DLD1 (cell line): ENCODE results near the gene ABTB2.

ENCODE experiments used
- in situ Hi-C: cut with HindIII; loops from 2 replicates; pipeline ENCODE4 v1.10.0; 2017; ENCODE audit warnings: low sequenced_read_pairs

ABTB2 gene

DNA sequence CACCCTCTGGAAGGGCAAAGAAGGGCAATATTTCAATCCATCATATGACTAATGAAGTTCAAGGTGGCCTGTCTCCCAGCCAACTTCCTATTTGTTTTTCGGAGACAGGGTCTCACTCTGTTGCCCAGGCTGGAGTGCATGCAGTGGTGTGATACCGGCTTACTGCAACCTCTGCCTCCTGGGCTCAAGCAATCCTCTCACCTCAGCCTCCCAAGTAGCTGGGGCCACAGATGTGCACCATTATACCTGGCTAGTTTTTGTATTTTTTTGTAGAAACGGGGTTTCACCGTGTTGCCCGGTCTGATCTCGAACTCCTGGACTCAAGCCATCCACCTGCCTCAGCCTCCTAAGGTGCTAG is 13.4 kb downstream of the ABTB2 start:
- in situ Hi-C loops, result no loop called here

- in situ Hi-C loops, result no loop called here
These were observed 14.1 kb downstream of the ABTB2 start for GRCh38 chr11:34343686-34344085.

DNA sequence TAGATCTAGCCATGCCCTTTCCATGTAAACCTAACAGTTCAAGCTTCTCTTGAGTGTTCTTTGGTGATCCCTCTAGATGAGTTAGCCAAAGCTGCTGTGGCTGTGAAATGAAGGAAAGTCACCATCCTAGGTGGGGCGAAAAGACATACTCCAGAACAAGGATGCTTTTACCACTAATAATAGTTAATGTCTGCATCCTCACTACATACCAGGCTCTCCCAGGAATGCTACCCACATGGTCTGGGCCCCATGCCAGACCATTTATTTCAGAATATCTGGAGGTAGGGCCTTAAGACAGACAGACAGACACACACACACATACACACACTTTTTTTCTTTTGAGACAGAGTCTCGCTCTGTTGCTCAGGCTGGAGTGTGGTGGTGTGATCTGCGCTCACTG is 14.7 kb downstream of the ABTB2 start:
- in situ Hi-C loops, result no loop called here

- in situ Hi-C loops, result no loop called here
These were observed 15.8 kb downstream of the ABTB2 start for GRCh38 chr11:34341931-34342533.

DNA sequence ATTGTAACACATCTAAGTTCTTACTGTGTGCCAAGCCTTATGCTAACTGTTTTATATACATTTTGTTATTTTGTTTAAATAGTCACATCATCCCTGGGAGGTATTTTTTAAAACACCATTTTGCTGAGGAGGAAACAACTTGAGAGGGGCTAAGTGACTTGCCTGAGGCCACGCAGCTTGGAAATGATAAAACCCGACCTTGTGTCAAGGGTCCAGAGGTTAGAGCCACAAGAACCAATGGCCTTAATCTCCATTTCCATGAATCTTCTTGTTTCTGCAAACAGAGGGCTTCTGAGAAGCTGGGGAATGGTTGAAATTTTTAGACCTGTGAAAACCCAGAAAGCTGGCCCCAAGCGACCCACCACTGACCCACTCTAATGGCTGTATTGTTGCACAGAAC is 16.7 kb downstream of the ABTB2 start:
- in situ Hi-C loops, result no loop called here

DNA sequence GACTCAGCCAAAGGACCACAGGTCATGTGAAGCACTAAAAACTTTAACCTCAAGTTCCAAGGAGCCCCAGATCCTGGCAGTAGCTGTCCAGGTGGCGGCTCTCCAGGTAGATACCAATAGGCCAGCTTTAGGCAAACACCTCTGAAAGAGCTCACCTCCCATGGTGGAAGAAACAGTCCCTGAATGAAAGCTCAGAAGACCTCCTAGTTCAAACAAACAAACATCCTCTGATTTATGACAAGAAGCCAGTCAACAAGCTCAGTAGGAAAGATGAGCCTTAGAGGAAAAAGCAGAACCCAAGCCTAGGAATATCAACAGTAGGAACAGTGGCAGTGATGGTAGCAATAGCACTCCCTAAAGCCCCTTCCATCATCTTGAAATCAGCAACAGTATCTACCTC is 17.2 kb downstream of the ABTB2 start:
- in situ Hi-C loops, result no loop called here

DNA sequence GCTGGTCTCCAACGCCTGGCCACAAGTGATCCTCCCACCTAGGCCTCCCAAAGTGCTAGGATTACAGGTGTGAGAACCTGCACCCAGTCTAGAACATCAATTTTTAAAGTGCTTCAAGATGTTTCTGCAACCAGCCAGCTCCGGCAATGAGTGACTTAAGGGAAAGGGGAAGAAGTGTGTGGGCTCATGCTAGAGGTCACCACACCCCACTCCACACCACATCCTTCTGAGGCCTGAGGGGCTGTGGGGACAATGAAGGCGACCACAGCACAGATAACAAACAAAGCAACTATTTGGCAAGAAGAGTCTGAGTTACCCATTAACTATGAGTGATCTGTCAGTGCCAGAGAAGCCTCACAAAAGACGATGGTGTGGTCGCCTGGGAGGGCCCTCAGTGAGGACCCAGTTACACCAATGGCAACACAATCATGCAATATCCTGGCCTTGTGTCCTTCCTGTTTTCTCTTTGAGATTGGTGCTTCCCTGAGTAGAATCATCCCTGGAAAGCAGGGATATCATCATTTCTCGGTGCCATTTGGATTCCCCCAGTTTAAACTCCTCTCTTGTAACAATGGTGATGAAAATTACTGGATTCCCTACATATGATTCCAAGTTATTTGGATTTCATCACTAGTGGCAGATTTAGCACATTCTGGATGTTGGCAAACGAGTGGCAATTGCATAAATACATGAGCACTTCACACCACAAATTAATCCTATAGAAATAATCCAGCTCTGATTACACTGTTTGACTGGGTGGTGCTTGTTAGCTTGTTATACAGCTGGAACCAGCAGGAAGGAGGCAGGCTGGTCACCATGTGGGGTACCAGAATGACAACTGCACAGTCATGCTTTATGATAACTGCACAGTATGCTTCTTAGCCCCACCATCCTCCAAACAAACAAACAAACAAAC is 18.4 kb downstream of the ABTB2 start:
- in situ Hi-C loops, result no loop called here

- in situ Hi-C loops, result no loop called here
These were observed 20.8 kb downstream of the ABTB2 start for GRCh38 chr11:34337016-34337415.

DNA sequence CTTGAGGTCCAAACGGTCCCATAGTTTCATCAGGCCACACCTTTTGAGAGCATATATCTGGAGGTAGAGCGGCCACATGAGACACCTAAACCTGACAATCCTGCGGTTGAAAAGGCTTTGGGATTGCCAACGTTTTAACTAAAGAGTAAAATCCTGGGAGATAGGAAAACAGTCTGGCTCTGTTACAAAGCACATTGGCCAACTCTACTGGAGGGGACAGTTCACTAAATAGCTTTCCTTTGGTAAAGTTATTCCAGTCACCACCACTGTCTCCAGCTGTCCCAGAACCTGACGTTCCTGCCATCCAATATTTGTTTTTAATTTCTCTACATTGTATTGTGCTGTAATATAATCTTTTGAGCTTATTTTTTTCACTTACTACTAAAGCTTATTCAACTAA is 22.0 kb downstream of the ABTB2 start:
- in situ Hi-C loops, result no loop called here

DNA sequence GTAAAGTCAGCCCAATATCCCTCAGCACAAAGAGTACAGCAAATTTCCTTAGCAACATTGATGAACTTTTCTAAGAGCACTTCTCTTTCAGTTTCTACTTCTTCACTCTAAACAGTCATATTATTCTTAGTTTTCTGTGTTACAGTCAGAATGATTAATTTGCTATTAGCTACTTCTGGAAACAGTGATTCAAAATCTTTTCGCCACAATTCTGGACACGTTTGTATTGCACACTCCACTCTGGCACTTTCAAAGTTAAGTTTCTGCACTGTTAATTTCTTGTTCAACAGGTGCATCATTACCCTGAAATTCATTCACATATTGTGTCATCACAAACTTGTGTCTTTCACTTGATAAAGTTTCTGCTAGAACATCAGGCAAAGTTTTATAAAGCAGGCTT is 22.5 kb downstream of the ABTB2 start:
- in situ Hi-C loops, result no loop called here

DNA sequence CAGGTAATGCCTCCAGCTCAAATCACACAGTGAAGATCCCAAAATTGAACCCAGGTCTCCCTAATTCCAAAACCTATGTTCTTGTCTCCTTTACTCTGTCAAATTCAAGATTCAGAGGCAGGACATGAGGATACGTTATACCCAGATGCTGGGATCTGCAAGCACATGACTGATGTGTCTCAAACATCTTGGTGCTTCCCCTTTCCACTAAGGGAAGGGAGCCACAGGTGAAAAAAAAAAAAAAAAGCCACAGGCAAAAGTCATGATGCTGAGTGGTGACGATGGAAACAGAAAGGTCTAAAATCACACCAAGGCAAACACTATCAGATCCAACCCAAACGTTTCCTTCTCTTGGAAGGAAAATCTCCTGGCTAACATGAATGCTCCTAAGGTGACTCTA is 24.0 kb downstream of the ABTB2 start:
- in situ Hi-C loops, result no loop called here

- in situ Hi-C loops, result no loop called here
These were observed 25.3 kb downstream of the ABTB2 start for GRCh38 chr11:34332524-34332923.

DNA sequence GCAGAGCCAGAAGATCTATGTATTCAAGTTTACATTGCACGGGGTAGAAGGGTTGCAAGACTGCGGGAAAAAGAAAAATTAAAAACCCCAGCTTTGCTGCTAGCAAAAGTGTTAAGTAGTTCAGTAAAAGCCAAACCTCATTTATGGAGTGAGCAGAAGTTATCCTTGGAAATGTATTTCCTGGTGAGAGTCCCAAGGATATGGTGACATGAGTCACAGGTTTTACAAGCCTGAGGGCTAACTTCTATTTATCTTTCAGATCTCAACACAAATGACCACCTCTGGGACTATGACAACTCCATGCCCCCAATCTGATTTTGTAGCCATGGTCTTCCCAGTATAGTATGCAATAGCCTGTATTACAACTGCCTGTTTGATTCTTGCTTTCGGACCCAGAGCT is 26.1 kb downstream of the ABTB2 start:
- in situ Hi-C loops, result no loop called here

GRCh38 chr11:34331329-34331728 is 26.5 kb downstream of the ABTB2 start:
- in situ Hi-C loops, result no loop called here

- in situ Hi-C loops, result no loop called here
These were observed 27.2 kb downstream of the ABTB2 start for GRCh38 chr11:34330653-34331052.

- in situ Hi-C loops, result no loop called here
These were observed 27.9 kb downstream of the ABTB2 start for GRCh38 chr11:34329876-34330275.

DNA sequence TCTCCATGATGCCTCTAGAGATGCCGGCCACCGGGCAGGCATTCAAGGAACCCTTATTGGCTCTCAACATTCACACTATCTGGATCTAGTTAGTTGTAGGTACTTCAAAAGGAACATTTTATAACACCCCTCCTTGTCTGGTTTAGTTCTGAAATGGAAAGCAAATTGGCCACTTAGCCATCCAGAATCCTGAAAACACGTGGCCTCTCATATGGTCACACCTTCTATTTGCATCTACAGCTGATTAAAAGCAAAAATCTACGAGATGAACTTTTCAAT is 29.2 kb downstream of the ABTB2 start:
- in situ Hi-C loops, result no loop called here

GRCh38 chr11:34327804-34328631 is 29.8 kb downstream of the ABTB2 start:
- in situ Hi-C loops, result no loop called here

GRCh38 chr11:34324466-34324865 is 33.3 kb downstream of the ABTB2 start:
- in situ Hi-C loops, result no loop called here

DNA sequence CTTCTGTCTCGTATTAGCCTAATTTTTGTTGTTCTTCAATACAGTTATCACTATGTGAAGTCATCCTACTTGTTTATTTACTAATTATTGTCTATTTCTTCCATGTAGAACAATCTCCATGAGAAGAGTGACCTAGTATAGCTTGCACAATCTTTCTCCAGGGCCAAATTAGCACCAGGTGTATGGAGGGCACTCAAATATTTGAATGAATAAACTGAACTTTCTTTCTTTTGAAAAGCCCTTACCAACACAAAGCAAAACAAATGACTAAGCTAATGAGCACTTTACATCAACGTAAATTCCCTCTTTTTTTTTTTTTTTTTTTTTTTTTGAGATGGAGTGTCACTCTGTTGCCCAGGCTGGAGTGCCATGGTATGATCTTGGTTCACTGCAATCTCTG is 34.2 kb downstream of the ABTB2 start:
- in situ Hi-C loops, result no loop called here

DNA sequence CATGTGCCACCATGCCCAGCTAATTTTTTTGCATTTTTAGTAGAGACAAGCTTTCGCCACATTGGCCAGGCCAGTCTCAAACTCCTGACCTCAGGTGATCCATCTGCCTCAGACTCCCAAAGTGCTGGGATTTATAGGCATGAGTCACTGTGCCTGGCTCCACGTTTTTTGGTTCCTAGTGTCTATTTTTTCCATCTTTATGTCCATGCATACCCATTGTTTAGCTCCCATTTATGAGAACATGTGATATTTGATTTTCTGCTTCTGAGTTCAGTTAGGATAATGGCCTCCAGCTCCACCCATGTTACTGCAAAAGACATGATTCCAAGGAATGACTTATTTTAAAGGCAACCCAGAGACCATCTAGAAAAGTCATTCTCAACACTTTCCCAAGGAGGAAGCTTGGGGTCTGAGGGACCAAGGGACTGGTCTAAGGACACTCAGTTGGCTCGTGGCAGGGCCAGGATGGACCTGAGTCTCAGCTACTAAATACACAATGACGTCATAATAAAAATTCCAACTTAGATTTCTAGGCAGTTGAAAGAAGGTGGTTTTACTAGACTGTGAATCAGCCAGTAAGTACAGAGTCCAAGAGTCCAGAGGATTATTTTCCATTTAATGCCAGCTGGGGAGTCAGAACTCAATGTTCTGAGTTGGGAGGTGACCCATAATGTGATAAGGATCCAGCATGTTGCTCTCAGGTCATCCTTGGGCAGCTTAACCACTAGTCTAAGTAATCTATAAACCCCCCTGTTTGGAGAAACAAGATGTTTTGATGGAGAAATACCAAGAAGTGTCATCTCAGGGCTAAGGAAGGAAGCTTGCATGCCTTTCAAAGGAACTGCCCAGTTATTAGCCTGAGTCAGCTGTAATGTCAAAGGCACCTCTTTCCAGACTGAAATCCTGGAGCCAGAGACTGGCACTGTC is 39.4 kb downstream of the ABTB2 start:
- in situ Hi-C loops, result no loop called here
